GM18909 (cell line): ENCODE results near the gene ALDH16A1.

Experiments
- ATAC-seq: cut with Tn5 transposase; IDR thresholded peaks from one replicate; pipeline ENCODE4 v1.9.1; 2021; ENCODE audit warnings: mild to moderate bottlenecking; ENCODE audit not compliant: unreplicated experiment, poor library complexity

ALDH16A1 gene

GRCh38 chr19:49423071-49423984 lies 29.7 kb upstream of the ALDH16A1 start, which contains the start of gene PTH2:
PTH2 (minus strand) TSS chr19:49423441; CDS start chr19:49423339, 102 bp downstream.
- ATAC-seq, result no peak

GRCh38 chr19:49423985-49424303 lies 29.1 kb upstream of the ALDH16A1 start:
- no peak for ATAC-seq

DNA sequence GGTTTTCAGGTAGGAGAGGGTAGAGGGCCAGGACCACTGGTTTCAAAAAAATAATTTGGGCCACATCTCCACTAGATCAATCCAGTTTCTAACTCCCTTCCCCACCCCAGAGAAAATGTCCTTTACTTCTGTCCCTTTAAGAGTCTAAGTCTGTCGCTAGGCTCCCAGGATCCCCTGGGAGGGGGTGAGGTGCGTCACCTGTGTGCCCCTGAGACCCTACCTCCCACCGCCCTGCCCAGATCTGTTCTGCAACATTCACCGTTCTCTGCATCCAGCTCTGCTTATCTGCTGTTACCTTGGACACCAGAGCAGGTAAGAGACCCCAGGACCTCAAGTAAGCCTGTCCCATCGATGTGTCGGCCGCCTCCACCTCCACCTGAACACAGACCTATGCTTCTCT lies 27.8 kb upstream of the ALDH16A1 start, which contains the start of gene GFY:
TSS of gene GFY (plus strand) at position 211 of the 400 bp plus-strand sequence. CDS start 1,043 bp downstream, outside the sequence.
- ATAC-seq, result no peak

DNA sequence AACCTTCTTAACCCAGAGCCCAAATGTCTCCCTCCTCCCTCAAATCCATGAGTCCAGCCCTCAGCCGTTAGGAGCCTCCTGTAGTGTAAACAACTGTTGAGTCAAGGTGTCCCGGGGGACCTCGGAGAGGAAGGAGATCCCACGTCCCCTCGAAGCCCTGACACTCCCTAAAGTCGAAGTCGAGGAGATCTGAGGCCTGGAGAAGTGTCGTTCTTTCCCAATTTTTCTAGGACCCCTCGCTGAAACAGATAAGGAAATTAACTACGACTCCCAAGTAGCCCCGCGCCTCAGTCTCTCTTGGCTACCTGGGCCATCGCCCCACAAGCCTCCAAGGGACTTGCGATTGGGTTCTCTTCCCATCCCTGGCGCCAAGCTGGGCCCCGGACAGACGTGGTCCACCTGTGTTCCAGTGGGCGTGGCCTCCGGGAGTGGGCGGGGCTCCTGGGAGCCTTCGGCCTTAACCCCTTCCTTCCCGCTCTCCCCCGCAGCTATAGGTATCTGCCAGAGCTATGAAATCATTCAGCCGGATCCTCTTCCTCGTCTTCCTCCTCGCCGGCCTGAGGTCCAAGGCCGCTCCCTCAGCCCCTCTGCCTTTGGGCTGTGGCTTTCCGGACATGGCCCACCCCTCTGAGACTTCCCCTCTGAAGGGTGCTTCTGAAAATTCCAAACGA lies 27.0 kb upstream of the ALDH16A1 start:
- ATAC-seq, result no peak

GRCh38 chr19:49427339-49427738 lies 25.7 kb upstream of the ALDH16A1 start:
- no peak for ATAC-seq

GRCh38 chr19:49427855-49428546 lies 25.0 kb upstream of the ALDH16A1 start:
- no peak for ATAC-seq

DNA sequence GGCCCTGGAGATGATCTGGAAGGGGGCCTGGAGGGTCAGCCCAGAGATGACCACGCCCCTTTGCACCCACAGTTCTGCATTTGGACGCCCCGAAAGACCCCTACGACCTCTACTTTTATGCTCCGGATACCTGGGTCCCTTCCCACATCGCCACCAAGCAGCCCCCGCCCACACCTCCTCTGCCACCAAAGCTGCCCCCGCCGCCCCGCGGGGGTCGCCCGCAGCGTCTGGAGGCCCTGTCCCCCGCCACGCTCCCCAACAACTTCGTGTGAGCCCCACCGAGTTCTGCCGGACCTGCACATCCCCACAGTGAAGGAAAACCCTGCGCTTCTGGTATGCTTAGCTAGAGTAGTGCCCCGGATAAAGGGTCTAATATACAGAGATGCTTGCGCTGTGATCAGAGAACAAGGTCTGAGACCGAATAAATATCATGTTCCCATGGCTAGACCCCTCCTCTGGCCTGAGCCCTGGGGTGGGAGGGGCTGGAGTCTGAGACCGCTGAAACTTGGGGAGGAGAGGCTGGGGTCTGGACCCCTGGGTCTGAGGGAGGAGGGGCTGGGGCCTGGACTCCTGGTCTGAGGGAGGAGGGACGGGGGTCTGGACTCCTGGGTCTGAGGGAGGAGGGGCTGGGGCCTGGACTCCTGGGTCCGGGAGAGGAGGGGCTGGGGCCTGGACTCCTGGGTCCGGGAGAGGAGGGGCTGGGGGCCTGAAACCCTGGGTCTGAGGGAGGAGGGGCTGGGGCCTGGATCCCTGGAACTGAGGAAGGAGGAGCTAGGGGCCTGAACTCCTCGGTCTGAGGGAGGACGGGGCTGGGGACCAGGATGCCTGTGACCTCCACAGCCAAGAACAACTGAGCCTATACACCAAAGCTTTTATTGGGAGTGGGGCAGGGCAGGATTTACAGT lies 24.2 kb upstream of the ALDH16A1 start:
- ATAC-seq, result no peak

GRCh38 chr19:49430172-49430677 lies 22.8 kb upstream of the ALDH16A1 start:
- ATAC-seq, result no peak

DNA sequence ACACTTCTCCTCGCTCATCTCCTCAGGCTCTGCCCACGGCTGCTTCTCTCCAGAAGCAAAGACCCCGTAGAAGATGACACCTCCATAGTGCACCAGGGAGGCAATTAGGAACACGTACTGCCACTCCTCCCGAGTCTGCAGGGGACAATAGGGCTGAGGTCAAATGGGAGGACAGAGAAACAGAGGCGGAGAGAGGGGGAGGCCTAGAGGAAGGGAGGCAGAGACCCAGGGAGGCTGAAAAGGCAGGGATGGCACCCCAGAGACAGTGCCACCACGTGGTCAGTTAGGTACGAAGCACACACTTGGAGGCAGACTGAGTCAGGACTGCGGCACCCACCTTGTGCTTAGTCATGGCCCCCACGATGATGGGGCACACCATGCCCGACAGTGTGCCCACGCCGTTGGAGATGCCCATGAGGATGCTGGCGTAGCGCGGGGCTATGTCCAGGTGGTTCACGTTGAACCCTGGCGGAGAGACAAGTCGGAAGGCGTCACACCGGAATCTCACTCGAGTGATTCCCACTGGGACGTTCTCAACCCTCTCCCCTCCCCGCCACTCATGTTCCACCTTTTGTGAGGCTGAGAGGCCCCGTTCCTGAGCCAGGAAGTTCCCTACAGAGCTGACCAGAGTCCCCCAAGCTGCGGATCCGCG lies 22.2 kb upstream of the ALDH16A1 start:
- no peak for ATAC-seq

DNA sequence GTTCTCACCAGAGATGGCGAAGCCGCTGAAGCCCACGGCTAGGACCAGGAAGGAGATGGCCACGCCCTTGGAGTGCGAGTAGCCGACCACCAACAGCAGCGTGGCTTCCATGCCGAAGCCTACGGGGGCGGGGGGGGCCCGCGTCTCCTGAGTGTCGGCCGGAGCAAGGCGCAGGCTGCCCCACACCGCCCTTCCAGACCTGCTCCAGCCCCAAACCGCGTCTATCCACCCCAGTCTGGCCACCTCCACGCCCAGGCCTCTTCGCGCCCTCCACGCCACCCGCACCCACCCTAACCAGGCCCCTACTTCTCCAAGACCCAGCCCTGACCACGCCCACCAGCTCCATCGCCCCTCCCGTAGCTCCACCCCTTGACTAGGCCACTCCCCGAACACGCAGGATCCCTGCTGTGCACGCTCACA lies 21.7 kb upstream of the ALDH16A1 start:
- ATAC-seq, result no peak

DNA sequence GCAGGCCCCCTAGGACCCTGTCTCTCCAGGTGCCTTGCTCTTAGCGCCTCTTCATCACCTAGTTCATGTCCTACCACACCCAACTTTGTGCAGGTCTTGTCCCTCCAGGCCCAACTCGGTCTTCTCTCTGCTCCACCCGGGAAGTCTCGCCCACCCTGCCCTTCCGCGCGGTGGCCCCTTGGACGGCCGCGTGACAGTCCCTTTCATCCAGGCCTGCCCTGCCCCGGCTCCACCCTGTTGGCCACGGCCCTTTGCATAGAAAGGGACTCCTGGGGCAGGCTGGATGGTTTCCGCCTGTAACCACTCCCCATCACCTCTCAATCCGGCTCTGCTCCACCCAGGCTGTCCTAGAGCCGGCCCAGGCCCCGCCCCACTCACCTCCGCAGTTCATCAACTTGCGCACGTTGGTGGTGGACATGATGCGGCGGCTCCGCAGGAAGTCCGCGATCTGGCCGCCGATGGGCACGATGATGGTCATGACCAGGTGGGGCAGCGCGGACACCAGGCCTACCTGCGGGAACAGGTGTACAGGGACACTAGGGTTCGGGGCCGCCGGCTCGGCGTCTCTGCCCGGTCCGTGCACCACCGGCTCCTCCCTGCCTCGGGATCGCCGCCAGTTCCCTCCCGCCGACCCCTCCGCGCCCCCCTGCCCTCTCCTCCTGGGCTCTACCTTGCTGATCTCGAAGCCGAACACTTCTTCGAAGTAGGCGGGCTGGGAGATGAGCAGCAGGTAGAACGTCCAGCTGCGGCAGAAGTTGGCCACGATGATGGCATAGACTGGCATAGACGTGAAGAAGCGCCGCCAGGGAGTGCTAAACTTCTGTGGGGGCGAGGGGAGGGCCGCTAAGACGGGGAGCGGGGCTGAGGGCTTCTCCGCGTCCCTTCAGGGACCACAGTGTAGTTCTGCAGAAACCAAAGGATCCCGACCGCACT lies 20.6 kb upstream of the ALDH16A1 start:
- ATAC-seq, result no peak

- ATAC-seq, result no peak
Measured at GRCh38 chr19:49433240-49433901, 19.7 kb upstream of the ALDH16A1 start.

DNA sequence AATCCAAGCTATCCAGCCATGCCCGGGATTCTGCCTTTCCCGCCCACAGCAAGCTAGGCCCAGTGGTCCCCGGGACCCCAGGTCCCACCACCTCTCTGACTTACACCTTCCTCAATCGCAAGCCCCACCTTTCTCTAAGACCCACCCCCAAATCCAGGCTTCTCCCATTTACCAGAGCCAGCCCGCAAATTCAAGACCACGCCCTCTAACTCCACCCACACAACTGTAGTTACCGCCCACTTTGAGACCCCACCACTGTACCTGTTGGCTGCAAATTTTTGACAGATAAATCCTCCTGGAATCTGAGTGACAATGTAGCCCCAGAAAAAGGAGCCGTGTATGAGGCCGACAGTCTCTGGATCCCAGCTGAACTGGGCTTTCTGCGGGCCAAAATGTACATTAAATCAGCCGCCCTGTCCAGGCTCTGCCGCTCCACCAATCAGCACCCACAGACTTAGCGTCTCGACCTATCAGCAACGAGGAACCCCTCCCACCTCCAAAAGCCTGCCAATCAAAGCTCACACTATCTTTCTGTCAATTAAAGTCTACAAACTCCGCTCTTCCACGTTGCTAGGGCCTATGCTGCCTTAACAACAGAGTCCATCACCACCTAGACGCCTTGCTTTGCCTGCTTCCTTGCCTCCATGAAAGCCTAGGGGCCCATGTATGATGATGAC lies 18.0 kb upstream of the ALDH16A1 start:
- no peak for ATAC-seq

- ATAC-seq, result no peak
Measured at GRCh38 chr19:49435670-49436069, 17.4 kb upstream of the ALDH16A1 start.

- no peak for ATAC-seq
Measured at GRCh38 chr19:49436381-49437017, 16.5 kb upstream of the ALDH16A1 start.

DNA sequence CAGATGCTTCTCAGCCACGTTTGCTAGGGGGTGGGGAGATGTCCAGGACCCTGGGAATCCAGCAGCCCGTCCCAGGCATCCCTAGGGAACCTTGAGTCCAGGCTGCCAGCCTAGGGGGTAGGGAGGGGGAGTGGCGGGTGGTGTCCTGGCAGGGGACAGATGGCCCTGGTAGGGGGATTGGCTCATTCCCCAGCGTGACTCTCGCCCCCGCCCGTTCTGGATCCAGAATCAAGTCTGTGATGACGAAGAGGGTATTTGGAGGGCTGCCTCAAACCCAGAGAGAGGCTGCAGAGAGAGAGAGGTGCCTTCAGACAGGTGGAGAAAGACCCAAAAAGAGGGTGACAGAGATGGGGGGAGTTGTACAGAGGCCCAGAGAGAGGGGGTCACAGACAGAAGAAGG lies 15.8 kb upstream of the ALDH16A1 start:
- ATAC-seq, result no peak

- no peak for ATAC-seq
Measured at GRCh38 chr19:49438261-49438660, 14.8 kb upstream of the ALDH16A1 start.
